ENCODE measurements around the gene TGOLN2.
"Not testable (repeated sequence)": the region's sequence is repeated elsewhere in the genome, so short reads cannot be mapped to it uniquely, and the experiment has no call there.

Gene TGOLN2

DNA sequence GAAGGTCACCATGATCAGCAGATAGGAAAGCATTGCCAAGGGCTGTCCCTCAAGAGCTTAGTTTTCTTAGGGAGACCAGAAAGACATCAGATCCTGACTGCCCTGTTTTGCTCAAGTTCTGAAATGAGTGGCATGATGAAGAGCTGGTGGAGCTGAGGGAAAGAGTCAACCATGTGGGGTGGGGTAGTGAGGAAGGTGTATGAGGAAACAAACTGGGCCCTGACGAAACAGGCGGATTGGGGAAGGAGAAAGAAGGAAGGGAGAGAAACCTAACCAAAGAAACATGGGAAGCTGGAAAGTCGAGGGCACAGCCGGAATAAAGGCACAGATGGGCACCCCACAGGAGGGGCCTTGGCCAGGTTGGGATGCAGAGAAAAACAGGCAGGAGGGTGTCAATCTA is 8.0 kb downstream of the TGOLN2 start:
- H3K9ac ChIP-seq (ENCODE audit: low read depth, low read length): no peak overlapping the region
- no peak overlapping the region for H3K4me2 ChIP-seq (ENCODE audit: low read length)
- peaks cover 72% of the 10 kb centered on the region for H3K36me3 ChIP-seq (ENCODE audit: insufficient read depth, low read length)
- no peaks in the 10 kb centered on the region for H3K27me3 ChIP-seq (ENCODE audit: control insufficient read depth, insufficient read depth, low read length)
- H3K4me1 ChIP-seq (ENCODE audit: control insufficient read depth, insufficient read depth, low read length): peaks cover 14% of the 10 kb centered on the region
- no peaks in the 10 kb centered on the region for H3K9me3 ChIP-seq (replicated peaks; ENCODE audit: low read length)
- H3K4me3 ChIP-seq (ENCODE audit: low read length): no peak overlapping the region

DNA sequence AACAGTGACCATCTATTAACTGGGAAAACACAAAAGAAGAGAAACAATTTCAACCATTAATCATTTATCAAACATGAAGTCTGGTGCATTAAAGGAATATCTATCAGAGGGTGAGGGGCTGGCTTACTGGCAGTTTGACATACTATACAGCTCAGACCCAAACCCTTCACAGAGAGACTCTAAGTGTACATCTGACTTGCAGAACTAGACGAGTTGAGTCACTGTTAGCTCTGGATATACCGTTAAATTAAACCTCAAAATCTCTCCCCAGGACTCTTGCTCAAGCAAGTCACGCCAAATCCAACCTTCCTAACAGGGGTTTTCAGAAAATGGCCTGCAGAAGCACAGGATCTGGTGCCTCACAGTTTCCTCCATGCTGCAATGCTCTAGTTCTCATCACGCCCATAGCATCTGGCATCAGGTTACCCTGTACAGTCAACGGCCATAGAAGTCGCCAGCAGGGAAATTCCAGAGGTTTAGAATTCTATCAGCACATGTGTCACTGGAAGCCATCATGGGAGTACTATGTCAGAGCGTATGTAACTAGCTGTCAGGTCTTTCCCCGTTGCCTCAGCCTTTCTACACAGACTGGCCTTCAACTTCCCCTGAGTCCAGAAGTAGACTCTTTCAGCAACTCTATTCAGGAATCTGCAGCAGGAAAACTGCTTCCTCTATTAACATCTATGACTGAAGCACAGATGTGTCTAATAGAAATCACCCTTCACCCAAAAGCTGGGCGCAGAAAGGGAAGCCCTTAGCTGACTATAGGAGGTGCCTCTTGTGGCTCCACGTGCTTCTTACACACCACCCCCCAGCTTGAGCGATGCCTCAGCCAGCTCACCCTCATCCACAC is 9.3 kb downstream of the TGOLN2 start:
- peak overlapping the region; percentile 9 for H3K4me2 ChIP-seq (ENCODE audit: low read length)
- no peak overlapping the region for H3K4me3 ChIP-seq (ENCODE audit: low read length)
- no peak overlapping the region for H3K9ac ChIP-seq (ENCODE audit: low read depth, low read length)
- H3K4me1 ChIP-seq (ENCODE audit: control insufficient read depth, insufficient read depth, low read length): peaks cover 24% of the 10 kb centered on the region
- peaks cover 65% of the 10 kb centered on the region for H3K36me3 ChIP-seq (ENCODE audit: insufficient read depth, low read length)
- H3K9me3 ChIP-seq (replicated peaks; ENCODE audit: low read length): no peaks in the 10 kb centered on the region
- H3K27me3 ChIP-seq (ENCODE audit: control insufficient read depth, insufficient read depth, low read length): no peaks in the 10 kb centered on the region

DNA sequence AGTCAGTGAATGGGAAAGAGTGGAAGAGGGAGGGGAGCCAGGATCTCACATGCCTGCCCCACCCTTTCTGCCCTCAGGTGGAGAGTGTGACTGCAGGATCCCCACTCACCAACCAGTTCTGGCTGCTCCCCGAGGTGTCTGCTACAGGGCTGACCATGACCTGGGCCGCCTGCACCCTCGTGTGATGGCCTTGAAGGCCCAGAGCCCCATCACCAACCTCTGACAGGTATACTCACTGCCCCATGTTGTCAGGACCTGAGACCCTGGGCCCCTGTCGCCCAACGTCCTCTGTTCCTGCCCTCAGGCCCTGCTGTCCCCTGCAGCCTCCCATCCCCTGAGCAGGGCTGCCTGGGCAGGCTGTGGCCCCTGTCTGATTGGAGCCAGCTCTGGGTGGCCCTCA is 11.9 kb downstream of the TGOLN2 start:
- peaks cover 34% of the 10 kb centered on the region for H3K4me1 ChIP-seq (ENCODE audit: control insufficient read depth, insufficient read depth, low read length)
- H3K4me3 ChIP-seq (ENCODE audit: low read length); H3K4me2 ChIP-seq (ENCODE audit: low read length); H3K9me3 ChIP-seq (replicated peaks; ENCODE audit: low read length); H3K27me3 ChIP-seq (ENCODE audit: control insufficient read depth, insufficient read depth, low read length); H3K9ac ChIP-seq (ENCODE audit: low read depth, low read length): not testable (repeated sequence)
- H3K36me3 ChIP-seq (ENCODE audit: insufficient read depth, low read length): peaks cover 44% of the 10 kb centered on the region

DNA sequence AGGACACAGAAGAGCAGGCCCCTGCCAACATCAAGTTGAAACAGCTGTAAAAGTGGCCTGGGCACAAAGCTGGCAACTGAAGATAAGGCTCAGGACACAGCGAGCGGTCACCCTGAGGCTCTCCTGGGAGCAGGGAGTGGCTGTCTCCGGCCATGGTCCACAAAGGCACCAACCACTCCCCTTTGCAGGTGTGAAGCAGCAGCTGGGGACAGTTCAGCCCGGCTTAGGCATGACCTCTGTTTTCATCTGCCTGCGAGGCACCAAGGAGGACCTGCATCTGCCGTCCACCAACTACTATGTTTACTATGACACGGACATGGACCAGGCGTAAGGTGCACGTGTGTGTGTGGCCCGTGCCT is 12.9 kb downstream of the TGOLN2 start:
- Histone ChIP-seq H3K36me3 (ENCODE audit: insufficient read depth, low read length) (peaks cover 33% of the 10 kb centered on the region), H3K9me3 (replicated peaks; ENCODE audit: low read length) (no peaks in the 10 kb centered on the region), H3K4me3 (ENCODE audit: low read length) (no peak overlapping the region), H3K4me2 (ENCODE audit: low read length) (no peak overlapping the region), H3K27me3 (ENCODE audit: control insufficient read depth, insufficient read depth, low read length) (no peaks in the 10 kb centered on the region), H3K9ac (ENCODE audit: low read depth, low read length) (no peak overlapping the region), H3K4me1 (ENCODE audit: control insufficient read depth, insufficient read depth, low read length) (peaks cover 42% of the 10 kb centered on the region)

DNA sequence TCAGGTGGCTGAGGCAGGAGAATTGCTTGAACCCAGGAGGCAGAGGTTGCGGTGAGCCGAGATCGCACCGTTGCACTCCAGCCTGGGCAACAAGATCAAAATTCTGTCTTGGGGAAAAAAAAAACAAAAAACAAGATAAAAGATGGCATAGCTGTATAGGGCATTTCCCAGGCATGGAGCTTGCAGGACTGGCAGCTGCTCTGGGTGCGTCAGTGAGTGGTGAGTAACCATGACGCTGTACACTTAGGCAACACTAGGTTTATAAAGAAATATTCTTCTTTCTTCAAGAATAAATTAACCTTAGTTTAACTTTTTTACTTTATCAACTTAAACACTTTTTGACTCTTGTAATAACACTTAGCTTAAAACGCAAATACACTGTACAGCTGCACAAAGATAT is 15.4 kb downstream of the TGOLN2 start:
- Histone ChIP-seq H3K9me3 (replicated peaks; ENCODE audit: low read length) (no peaks in the 10 kb centered on the region), H3K4me3 (ENCODE audit: low read length) (no peak overlapping the region), H3K36me3 (ENCODE audit: insufficient read depth, low read length) (peaks cover 22% of the 10 kb centered on the region), H3K27me3 (ENCODE audit: control insufficient read depth, insufficient read depth, low read length) (no peaks in the 10 kb centered on the region), H3K4me2 (ENCODE audit: low read length) (peak overlapping the region; percentile 35), H3K4me1 (ENCODE audit: control insufficient read depth, insufficient read depth, low read length) (peaks cover 48% of the 10 kb centered on the region), H3K9ac (ENCODE audit: low read depth, low read length) (peak overlapping the region; percentile 43)

DNA sequence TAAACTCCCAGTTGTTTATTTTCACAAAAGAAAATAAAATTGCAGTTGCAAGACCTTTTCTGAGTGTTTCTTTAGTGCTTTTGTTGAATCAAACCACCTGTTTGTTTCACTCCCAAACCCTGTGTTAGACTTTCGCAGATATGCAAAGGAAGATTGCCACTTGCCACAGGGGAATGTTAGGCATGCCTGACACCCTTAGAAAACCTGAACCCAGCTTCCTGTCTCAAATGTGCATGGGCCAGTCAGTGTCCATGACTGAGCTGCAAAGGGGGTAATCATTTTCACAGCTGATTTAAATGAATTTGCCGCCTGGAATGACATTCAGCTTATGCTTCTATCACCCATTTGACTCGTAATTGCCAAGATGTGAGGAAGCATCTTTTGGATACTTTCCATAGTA is 17.5 kb downstream of the TGOLN2 start:
- no peak overlapping the region for H3K4me3 ChIP-seq (ENCODE audit: low read length)
- H3K27me3 ChIP-seq (ENCODE audit: control insufficient read depth, insufficient read depth, low read length): no peaks in the 10 kb centered on the region
- peaks cover 48% of the 10 kb centered on the region for H3K4me1 ChIP-seq (ENCODE audit: control insufficient read depth, insufficient read depth, low read length)
- peak overlapping the region; percentile 51 for H3K9ac ChIP-seq (ENCODE audit: low read depth, low read length)
- H3K36me3 ChIP-seq (ENCODE audit: insufficient read depth, low read length): peaks cover 27% of the 10 kb centered on the region
- no peaks in the 10 kb centered on the region for H3K9me3 ChIP-seq (replicated peaks; ENCODE audit: low read length)
- no peak overlapping the region for H3K4me2 ChIP-seq (ENCODE audit: low read length)

DNA sequence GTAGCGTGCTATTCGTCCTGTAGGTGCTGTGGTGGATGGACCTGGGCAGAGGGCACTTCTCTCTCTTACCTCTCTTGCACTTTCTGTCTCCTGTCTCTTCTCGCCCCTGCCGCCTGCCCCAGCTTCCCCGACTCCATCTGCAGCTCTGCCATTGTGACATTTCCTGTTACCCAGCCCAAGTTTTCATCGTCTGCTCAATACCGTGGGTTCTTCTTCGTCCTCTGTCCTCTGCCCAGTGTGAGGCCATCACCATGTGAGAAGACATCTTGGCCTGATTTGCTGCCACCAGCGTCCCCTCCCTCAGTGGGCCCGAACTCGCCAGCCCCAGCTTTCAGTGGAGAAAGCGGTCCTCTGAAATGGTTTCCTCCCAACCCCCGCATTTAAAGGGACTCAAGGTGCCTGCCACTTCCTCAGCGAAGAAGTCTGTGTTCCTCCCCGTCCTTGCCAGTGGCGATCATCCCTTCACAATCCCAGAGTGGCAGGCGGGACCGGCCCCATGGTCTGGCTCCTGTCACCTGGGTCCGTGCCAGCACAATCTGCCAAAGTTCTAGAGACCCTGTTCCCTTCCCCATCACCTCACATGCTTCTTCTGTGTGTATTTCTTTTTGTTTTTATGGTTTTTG is 18.0 kb downstream of the TGOLN2 start:
- peak overlapping the region; percentile 17 for H3K4me3 ChIP-seq (ENCODE audit: low read length)
- peaks cover 26% of the 10 kb centered on the region for H3K36me3 ChIP-seq (ENCODE audit: insufficient read depth, low read length)
- peak overlapping the region; percentile 59 for H3K4me2 ChIP-seq (ENCODE audit: low read length)
- H3K27me3 ChIP-seq (ENCODE audit: control insufficient read depth, insufficient read depth, low read length): no peaks in the 10 kb centered on the region
- H3K9ac ChIP-seq (ENCODE audit: low read depth, low read length): peak overlapping the region; percentile 51
- H3K4me1 ChIP-seq (ENCODE audit: control insufficient read depth, insufficient read depth, low read length): peaks cover 48% of the 10 kb centered on the region
- H3K9me3 ChIP-seq (replicated peaks; ENCODE audit: low read length): no peaks in the 10 kb centered on the region

GRCh38 chr2:85308896-85309555 is 18.8 kb downstream of the TGOLN2 start:
- H3K9ac ChIP-seq (ENCODE audit: low read depth, low read length): peak overlapping the region; percentile 51
- H3K4me3 ChIP-seq (ENCODE audit: low read length): no peak overlapping the region
- H3K9me3 ChIP-seq (replicated peaks; ENCODE audit: low read length): no peaks in the 10 kb centered on the region
- H3K4me2 ChIP-seq (ENCODE audit: low read length): peak overlapping the region; percentile 59
- H3K4me1 ChIP-seq (ENCODE audit: control insufficient read depth, insufficient read depth, low read length): peaks cover 40% of the 10 kb centered on the region
- H3K27me3 ChIP-seq (ENCODE audit: control insufficient read depth, insufficient read depth, low read length): no peaks in the 10 kb centered on the region
- peaks cover 24% of the 10 kb centered on the region for H3K36me3 ChIP-seq (ENCODE audit: insufficient read depth, low read length)

GRCh38 chr2:85308201-85308600 is 19.6 kb downstream of the TGOLN2 start:
- no peak overlapping the region for H3K9ac ChIP-seq (ENCODE audit: low read depth, low read length)
- H3K4me3 ChIP-seq (ENCODE audit: low read length): no peak overlapping the region
- H3K27me3 ChIP-seq (ENCODE audit: control insufficient read depth, insufficient read depth, low read length): no peaks in the 10 kb centered on the region
- peaks cover 33% of the 10 kb centered on the region for H3K4me1 ChIP-seq (ENCODE audit: control insufficient read depth, insufficient read depth, low read length)
- H3K4me2 ChIP-seq (ENCODE audit: low read length): peak overlapping the region; percentile 59
- peaks cover 24% of the 10 kb centered on the region for H3K36me3 ChIP-seq (ENCODE audit: insufficient read depth, low read length)
- no peaks in the 10 kb centered on the region for H3K9me3 ChIP-seq (replicated peaks; ENCODE audit: low read length)

DNA sequence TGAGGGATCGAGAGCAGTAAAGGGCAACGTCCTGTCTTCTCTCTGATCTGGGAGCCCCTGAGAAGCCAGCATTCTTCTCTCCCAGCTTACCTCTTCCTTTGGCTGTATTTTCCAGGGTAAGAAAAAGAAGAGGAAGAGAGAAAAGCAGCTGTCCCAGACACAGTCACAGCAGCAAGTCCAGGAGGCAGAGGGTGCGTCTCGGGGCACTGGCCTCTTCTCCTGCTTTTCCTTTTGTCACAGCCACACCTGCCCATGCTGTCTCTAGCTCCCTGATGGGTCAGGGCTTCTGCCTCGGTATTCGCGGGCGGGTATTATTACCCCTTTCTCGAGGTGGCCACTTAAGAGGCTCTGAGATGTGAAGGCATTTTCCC is 20.3 kb downstream of the TGOLN2 start:
- Histone ChIP-seq H3K36me3 (ENCODE audit: insufficient read depth, low read length) (peaks cover 24% of the 10 kb centered on the region), H3K9me3 (replicated peaks; ENCODE audit: low read length) (no peaks in the 10 kb centered on the region), H3K4me3 (ENCODE audit: low read length) (no peak overlapping the region), H3K4me1 (ENCODE audit: control insufficient read depth, insufficient read depth, low read length) (peaks cover 28% of the 10 kb centered on the region), H3K4me2 (ENCODE audit: low read length) (no peak overlapping the region), H3K27me3 (ENCODE audit: control insufficient read depth, insufficient read depth, low read length) (no peaks in the 10 kb centered on the region), H3K9ac (ENCODE audit: low read depth, low read length) (no peak overlapping the region)

DNA sequence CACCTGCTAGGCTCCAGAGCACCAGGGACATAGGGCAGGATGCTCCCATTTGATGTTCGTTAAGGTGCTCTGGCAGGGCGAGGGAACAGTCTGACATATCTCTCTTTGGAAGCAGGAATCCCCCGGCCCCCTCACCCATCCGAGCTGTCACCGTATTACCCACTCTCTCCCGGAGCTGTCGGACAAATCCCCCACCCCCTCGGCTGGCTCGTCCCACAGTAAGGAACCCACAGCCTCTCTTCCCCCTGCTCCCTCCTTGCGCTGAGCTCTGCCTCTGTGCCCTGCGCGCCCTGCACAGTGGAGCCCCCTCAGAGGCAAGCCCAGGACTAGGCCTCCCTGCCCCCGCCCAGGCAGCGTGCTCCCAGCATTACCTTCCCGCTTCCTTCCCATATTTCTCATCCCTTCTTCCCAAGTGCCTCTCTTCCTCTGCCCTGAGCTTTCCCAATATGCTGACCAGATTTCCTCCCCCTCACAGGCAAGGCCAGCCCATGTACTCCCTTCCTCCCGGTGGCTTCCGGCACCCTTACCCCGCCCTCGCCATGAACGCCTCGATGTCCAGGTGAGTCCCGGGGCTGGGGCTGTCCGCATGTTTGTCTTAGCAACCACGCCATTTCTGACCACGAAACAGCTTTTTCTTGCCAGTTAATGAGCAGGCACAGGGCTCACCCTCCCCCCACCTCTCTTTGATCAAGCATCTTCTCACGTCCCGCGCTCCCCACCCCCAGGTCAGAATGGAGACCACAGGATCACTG is 23.8 kb downstream of the TGOLN2 start:
- Histone ChIP-seq H3K9ac (ENCODE audit: low read depth, low read length) (no peak overlapping the region), H3K36me3 (ENCODE audit: insufficient read depth, low read length) (peaks cover 24% of the 10 kb centered on the region), H3K4me1 (ENCODE audit: control insufficient read depth, insufficient read depth, low read length) (peaks cover 7% of the 10 kb centered on the region), H3K9me3 (replicated peaks; ENCODE audit: low read length) (no peaks in the 10 kb centered on the region), H3K27me3 (ENCODE audit: control insufficient read depth, insufficient read depth, low read length) (no peaks in the 10 kb centered on the region), H3K4me2 (ENCODE audit: low read length) (no peak overlapping the region), H3K4me3 (ENCODE audit: low read length) (no peak overlapping the region)

Measured in skeletal muscle satellite cell (primary cell).